Astrocyte of the cerebellum (primary cell): ENCODE measurements around the gene POMT2.

Source experiments
- DNase-seq: peaks from one replicate; pipeline ENCODE4 v3.0.0-alpha.2; 2011; ENCODE audit warnings: low read depth
- H3K4me3 ChIP-seq: 2 replicates; pipeline ENCODE4 v1.5.1; 2011; ENCODE audit warnings: mild to moderate bottlenecking, low read depth, low read length, moderate library complexity
- CTCF ChIP-seq: IDR thresholded peaks from 2 replicates; pipeline ENCODE4 v1.5.1; 2012; ENCODE audit warnings: low read length, low read depth, moderate library complexity, mild to moderate bottlenecking; ENCODE audit errors: missing control alignments
- in situ Hi-C: cut with HindIII; loops from 2 replicates; pipeline ENCODE4 v1.10.0; 2017; ENCODE audit warnings: low sequenced_read_pairs

Gene POMT2

GRCh38 chr14:77267937-77268699, 52.6 kb downstream of the POMT2 start:
- TF ChIP-seq CTCF, result no peak
- no peak overlapping the region for H3K4me3 ChIP-seq
- in situ Hi-C loops, result no loop called here
- DNase-seq, result no peak

- no peak overlapping the region for H3K4me3 ChIP-seq
- TF ChIP-seq CTCF, result no peak
- in situ Hi-C loops, result no loop called here
- no peak for DNase-seq
Measured at GRCh38 chr14:77266336-77266735, 54.3 kb downstream of the POMT2 start.

- in situ Hi-C loops, result no loop called here
- TF ChIP-seq CTCF, result no peak
- DNase-seq, result no peak
- no peak overlapping the region for H3K4me3 ChIP-seq
Measured at GRCh38 chr14:77265561-77266335, 54.9 kb downstream of the POMT2 start.

GRCh38 chr14:77265187-77265515, 55.5 kb downstream of the POMT2 start:
- no peak for DNase-seq
- H3K4me3 ChIP-seq, result no peak overlapping the region
- in situ Hi-C loops, result no loop called here
- no peak for TF ChIP-seq CTCF

GRCh38 chr14:77264466-77265186, 56.1 kb downstream of the POMT2 start:
- no peak overlapping the region for H3K4me3 ChIP-seq
- no peak for TF ChIP-seq CTCF
- DNase-seq, result no peak
- in situ Hi-C loops, result no loop called here

GRCh38 chr14:77260631-77261030, 60.1 kb downstream of the POMT2 start:
- in situ Hi-C loops, result no loop called here
- DNase-seq, result no peak
- no peak for TF ChIP-seq CTCF
- H3K4me3 ChIP-seq, result no peak overlapping the region
